ENCODE data around the gene CDK6.
"Not testable (repeated sequence)": the region's sequence is repeated elsewhere in the genome, so short reads cannot be mapped to it uniquely, and the experiment has no call there.

Gene CDK6

GRCh38 chr7:92747041-92747835 is 89.1 kb downstream of the CDK6 start:
- Histone ChIP-seq H3K4me1 (ENCODE audit: low read length) (no peaks in the 10 kb centered on the region), H4K20me1 (ENCODE audit: insufficient read depth, low read length) (peaks cover 6% of the 10 kb centered on the region; the same call in 1 of the 2 replicates), H3K79me2 (ENCODE audit: low read length) (peaks cover 44% of the 10 kb centered on the region), H2AFZ (ENCODE audit: low read depth, low read length) (no peak overlapping the region), H3K9ac (ENCODE audit: low read length) (no peak overlapping the region), H3K9me3 (ENCODE audit: insufficient read depth, low read length) (no peaks in the 10 kb centered on the region), H3K36me3 (replicated peaks; ENCODE audit: low read depth, low read length) (peaks cover 7% of the 10 kb centered on the region), H3K4me3 (ENCODE audit: low read length) (no peak overlapping the region), H3K4me2 (ENCODE audit: low read length) (no peak overlapping the region), H3K27me3 (ENCODE audit: low read depth, low read length) (no peaks in the 10 kb centered on the region), H3K27ac (ENCODE audit: low read length) (no peak overlapping the region)
- TF ChIP-seq CTCF (IDR thresholded peaks at IDR 0.05; ENCODE audit: low read depth, low read length) (no peak), EZH2phosphoT487 (IDR thresholded peaks at IDR 0.05; ENCODE audit: low read depth) (no peak)

- peaks cover 7% of the 10 kb centered on the region for H3K36me3 ChIP-seq (replicated peaks; ENCODE audit: low read depth, low read length)
- no peak overlapping the region for H3K4me3 ChIP-seq (ENCODE audit: low read length)
- no peaks in the 10 kb centered on the region for H3K9me3 ChIP-seq (ENCODE audit: insufficient read depth, low read length)
- H3K27me3 ChIP-seq (ENCODE audit: low read depth, low read length) = no peaks in the 10 kb centered on the region
- no peaks in the 10 kb centered on the region for H3K4me1 ChIP-seq (ENCODE audit: low read length)
- H4K20me1 ChIP-seq (ENCODE audit: insufficient read depth, low read length) = peaks cover 6% of the 10 kb centered on the region; the same call in 1 of the 2 replicates
- H3K79me2 ChIP-seq (ENCODE audit: low read length) = peaks cover 40% of the 10 kb centered on the region
- H3K27ac ChIP-seq (ENCODE audit: low read length) = no peak overlapping the region
- no peak overlapping the region for H3K9ac ChIP-seq (ENCODE audit: low read length)
- no peak for TF ChIP-seq EZH2phosphoT487 (IDR thresholded peaks at IDR 0.05; ENCODE audit: low read depth)
- no peak for TF ChIP-seq CTCF (IDR thresholded peaks at IDR 0.05; ENCODE audit: low read depth, low read length)
- no peak overlapping the region for H3K4me2 ChIP-seq (ENCODE audit: low read length)
- no peak overlapping the region for H2AFZ ChIP-seq (ENCODE audit: low read depth, low read length)
Measured at GRCh38 chr7:92745241-92745640, 91.1 kb downstream of the CDK6 start.

DNA sequence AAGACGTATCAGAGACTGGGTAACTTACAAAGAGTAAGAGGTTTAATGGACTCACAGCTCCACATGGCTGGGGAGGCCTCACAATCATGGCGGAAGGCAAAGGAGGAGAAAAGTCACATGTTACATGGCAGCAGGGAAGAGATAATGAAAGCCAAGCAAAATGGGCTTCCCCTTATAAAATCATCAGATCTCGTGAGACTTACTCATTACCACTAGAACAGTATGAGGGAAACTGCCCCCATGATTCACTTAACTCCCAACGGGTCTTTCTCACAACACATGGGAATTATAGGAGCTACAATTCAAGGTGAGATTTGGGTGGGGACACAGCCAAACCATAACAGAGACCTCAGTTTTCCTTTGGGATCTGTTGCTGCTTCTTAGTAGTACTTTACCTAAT is 92.2 kb downstream of the CDK6 start:
- H3K36me3 ChIP-seq (replicated peaks; ENCODE audit: low read depth, low read length); H3K27ac ChIP-seq (ENCODE audit: low read length); H3K9me3 ChIP-seq (ENCODE audit: insufficient read depth, low read length); H3K4me3 ChIP-seq (ENCODE audit: low read length); H3K4me2 ChIP-seq (ENCODE audit: low read length); H3K9ac ChIP-seq (ENCODE audit: low read length); H2AFZ ChIP-seq (ENCODE audit: low read depth, low read length); H3K4me1 ChIP-seq (ENCODE audit: low read length); H4K20me1 ChIP-seq (ENCODE audit: insufficient read depth, low read length); H3K27me3 ChIP-seq (ENCODE audit: low read depth, low read length): not testable (repeated sequence)
- peaks cover 38% of the 10 kb centered on the region for H3K79me2 ChIP-seq (ENCODE audit: low read length)

DNA sequence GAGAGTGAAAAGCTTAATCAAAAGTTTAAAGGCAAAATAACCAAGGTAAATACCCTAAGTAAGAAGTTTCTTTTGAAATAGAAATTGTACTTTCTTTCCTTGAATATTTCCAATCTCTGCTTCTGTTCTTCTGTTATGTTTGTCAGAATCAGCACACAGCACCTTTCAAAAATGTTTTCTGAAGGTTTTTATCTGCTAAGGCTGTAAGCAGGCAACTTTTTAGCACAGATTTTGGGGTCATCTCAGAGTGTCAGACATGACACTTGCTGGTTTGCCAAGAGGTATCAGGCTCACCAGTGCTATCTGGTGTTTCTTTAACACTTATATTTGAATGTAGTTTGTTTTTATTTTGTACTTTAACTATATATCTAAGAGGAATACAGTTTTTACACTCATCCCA is 94.2 kb downstream of the CDK6 start:
- peaks cover 6% of the 10 kb centered on the region; the same call in 1 of the 2 replicates for H4K20me1 ChIP-seq (ENCODE audit: insufficient read depth, low read length)
- no peaks in the 10 kb centered on the region for H3K27me3 ChIP-seq (ENCODE audit: low read depth, low read length)
- H3K9ac ChIP-seq (ENCODE audit: low read length) = no peak overlapping the region
- peaks cover 42% of the 10 kb centered on the region for H3K79me2 ChIP-seq (ENCODE audit: low read length)
- no peak overlapping the region for H3K27ac ChIP-seq (ENCODE audit: low read length)
- no peaks in the 10 kb centered on the region for H3K9me3 ChIP-seq (ENCODE audit: insufficient read depth, low read length)
- no peak overlapping the region for H3K4me3 ChIP-seq (ENCODE audit: low read length)
- no peaks in the 10 kb centered on the region for H3K4me1 ChIP-seq (ENCODE audit: low read length)
- no peak overlapping the region for H2AFZ ChIP-seq (ENCODE audit: low read depth, low read length)
- no peak overlapping the region for H3K4me2 ChIP-seq (ENCODE audit: low read length)
- peaks cover 7% of the 10 kb centered on the region for H3K36me3 ChIP-seq (replicated peaks; ENCODE audit: low read depth, low read length)
- TF ChIP-seq EZH2phosphoT487 (IDR thresholded peaks at IDR 0.05; ENCODE audit: low read depth) = no peak
- no peak for TF ChIP-seq CTCF (IDR thresholded peaks at IDR 0.05; ENCODE audit: low read depth, low read length)

Data from OCI-LY3 (cell line).